Measurements from ENCODE around the gene HHAT.

HHAT gene

DNA sequence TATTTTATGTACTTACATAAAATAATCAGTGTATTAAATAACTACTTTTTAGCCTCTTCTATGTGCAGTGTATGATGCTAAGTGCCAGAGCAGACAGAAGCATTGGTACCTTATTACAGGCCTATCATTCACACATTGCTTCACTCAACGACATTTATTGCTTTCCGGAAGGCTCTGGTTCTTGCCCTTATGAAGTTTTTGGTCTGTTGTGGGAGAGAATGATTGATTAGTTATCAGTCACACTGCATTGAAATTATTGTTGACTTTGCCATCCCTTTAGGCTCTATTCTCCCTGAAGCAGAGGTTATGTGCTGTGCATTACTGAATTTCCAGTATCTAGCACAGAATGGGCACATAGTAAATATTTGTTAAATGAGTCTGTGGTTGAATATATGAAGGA lies 178.0 kb downstream of the HHAT start:
- Histone ChIP-seq H3K4me1 (ENCODE audit: insufficient read depth, low read length) (no peaks in the 10 kb centered on the region), H3K79me2 (ENCODE audit: insufficient read depth, low read length) (no peaks in the 10 kb centered on the region), H4K20me1 (ENCODE audit: insufficient read depth, low read length) (no peaks in the 10 kb centered on the region), H3K4me2 (ENCODE audit: insufficient read depth, low read length) (no peak overlapping the region), H3K9ac (ENCODE audit: low read depth, low read length) (no peak overlapping the region), H3K27me3 (ENCODE audit: insufficient read depth, low read length, poor library complexity) (no peaks in the 10 kb centered on the region), H2AFZ (ENCODE audit: low read depth, low read length) (no peak overlapping the region), H3K27ac (ENCODE audit: low read length) (no peak overlapping the region), H3K36me3 (ENCODE audit: insufficient read depth, low read length) (no peaks in the 10 kb centered on the region), H3K9me3 (ENCODE audit: insufficient read depth, low read length, severe bottlenecking) (no peaks in the 10 kb centered on the region), H3K4me3 (ENCODE audit: low read depth in 1 of 2, low read length in 2 of 2) (no peak overlapping the region)
- DNase-seq (no peak), ATAC-seq (ENCODE audit: insufficient read depth, low read depth) (no peak)
- TF ChIP-seq EZH2 (IDR thresholded peaks at IDR 0.05; ENCODE audit: borderline replicate concordance, low read depth, low read length, severe bottlenecking) = no peak
- TF ChIP-seq, protein P1, sequence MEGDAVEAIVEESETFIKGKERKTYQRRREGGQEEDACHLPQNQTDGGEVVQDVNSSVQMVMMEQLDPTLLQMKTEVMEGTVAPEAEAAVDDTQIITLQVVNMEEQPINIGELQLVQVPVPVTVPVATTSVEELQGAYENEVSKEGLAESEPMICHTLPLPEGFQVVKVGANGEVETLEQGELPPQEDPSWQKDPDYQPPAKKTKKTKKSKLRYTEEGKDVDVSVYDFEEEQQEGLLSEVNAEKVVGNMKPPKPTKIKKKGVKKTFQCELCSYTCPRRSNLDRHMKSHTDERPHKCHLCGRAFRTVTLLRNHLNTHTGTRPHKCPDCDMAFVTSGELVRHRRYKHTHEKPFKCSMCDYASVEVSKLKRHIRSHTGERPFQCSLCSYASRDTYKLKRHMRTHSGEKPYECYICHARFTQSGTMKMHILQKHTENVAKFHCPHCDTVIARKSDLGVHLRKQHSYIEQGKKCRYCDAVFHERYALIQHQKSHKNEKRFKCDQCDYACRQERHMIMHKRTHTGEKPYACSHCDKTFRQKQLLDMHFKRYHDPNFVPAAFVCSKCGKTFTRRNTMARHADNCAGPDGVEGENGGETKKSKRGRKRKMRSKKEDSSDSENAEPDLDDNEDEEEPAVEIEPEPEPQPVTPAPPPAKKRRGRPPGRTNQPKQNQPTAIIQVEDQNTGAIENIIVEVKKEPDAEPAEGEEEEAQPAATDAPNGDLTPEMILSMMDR (IDR thresholded peaks at IDR 0.05; ENCODE audit: borderline replicate concordance, extremely low read depth, low read length, poor library complexity, severe bottlenecking) = no peak

DNA sequence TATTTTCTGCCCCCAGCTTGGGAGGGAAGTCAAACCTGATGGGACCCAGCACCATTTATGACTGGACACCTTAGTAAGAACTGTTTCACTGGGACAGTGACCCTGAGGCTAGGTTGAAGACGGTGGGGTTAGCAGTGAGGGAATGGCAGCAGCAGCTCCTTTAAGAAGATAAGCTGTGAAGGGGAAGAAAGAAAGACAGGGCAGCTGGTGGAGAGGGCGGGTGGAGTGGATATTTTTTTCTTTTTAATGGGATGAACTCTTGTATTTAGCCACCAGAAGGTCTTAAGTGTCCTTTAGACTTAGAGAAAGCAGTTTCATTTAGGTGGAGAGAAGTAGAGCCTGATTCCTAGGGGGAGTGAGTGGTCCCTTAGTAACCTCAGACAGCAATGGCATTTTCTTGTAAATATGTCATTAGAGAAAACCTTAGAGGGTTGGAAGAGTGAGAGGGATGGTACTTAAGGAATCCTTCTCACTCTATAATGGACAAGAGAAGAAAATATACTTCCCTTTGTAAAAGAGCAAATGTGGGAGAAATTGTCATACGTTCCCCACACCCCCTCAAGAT lies 187.5 kb downstream of the HHAT start:
- H3K4me1 ChIP-seq (ENCODE audit: insufficient read depth, low read length) = no peaks in the 10 kb centered on the region
- no peak overlapping the region for H3K9ac ChIP-seq (ENCODE audit: low read depth, low read length)
- DNase-seq = no peak
- no peaks in the 10 kb centered on the region for H4K20me1 ChIP-seq (ENCODE audit: insufficient read depth, low read length)
- no peak overlapping the region for H3K4me2 ChIP-seq (ENCODE audit: insufficient read depth, low read length)
- H3K79me2 ChIP-seq (ENCODE audit: insufficient read depth, low read length) = no peaks in the 10 kb centered on the region
- H2AFZ ChIP-seq (ENCODE audit: low read depth, low read length) = no peak overlapping the region
- H3K4me3 ChIP-seq (ENCODE audit: low read depth in 1 of 2, low read length in 2 of 2) = no peak overlapping the region
- no peak for TF ChIP-seq EZH2 (IDR thresholded peaks at IDR 0.05; ENCODE audit: borderline replicate concordance, low read depth, low read length, severe bottlenecking)
- TF ChIP-seq, protein P1 (IDR thresholded peaks at IDR 0.05; ENCODE audit: borderline replicate concordance, extremely low read depth, low read length, poor library complexity, severe bottlenecking) = no peak
- no peak for ATAC-seq (ENCODE audit: insufficient read depth, low read depth)
- no peaks in the 10 kb centered on the region for H3K9me3 ChIP-seq (ENCODE audit: insufficient read depth, low read length, severe bottlenecking)
- no peaks in the 10 kb centered on the region for H3K36me3 ChIP-seq (ENCODE audit: insufficient read depth, low read length)
- no peak overlapping the region for H3K27ac ChIP-seq (ENCODE audit: low read length)
- no peaks in the 10 kb centered on the region for H3K27me3 ChIP-seq (ENCODE audit: insufficient read depth, low read length, poor library complexity)

DNA sequence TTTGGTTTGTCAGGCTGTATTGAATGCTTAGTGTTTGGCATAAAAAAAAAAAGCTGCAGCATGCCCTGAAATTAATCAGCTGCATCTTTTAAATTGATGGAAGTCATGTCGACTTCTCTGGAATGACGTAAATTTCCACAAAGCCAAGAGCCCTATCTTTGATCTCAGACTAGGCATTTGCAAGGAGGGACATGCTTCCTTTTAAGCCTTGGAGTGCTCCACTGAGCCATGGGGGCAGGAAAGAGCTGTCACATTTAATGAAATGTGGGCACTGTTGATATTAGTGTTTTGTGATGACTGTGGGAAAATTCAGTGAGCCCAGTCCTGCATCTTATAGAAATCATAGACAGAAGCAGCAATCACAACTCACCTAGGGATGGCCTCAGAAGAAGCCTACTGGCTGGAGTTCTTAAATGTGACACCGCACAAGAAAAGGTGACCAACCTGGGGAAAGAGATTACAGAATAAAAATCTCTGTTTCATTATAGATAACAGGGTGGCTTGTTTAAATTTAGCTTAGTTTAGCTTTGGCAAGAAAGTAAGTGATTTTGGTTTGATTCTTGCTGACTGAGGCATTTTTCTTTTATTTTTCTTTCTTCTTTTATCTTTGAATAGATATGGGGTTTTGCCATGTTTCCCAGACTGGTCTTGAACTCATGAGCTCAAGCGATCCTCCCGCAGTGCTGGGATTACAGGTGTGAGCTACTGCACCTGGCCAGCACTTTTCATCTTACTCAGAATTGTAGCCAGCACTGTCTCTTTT lies 188.2 kb downstream of the HHAT start:
- Histone ChIP-seq H3K27me3 (ENCODE audit: insufficient read depth, low read length, poor library complexity) (no peaks in the 10 kb centered on the region), H3K9ac (ENCODE audit: low read depth, low read length) (no peak overlapping the region), H3K27ac (ENCODE audit: low read length) (no peak overlapping the region), H3K4me3 (ENCODE audit: low read depth in 1 of 2, low read length in 2 of 2) (no peak overlapping the region), H2AFZ (ENCODE audit: low read depth, low read length) (no peak overlapping the region), H3K4me2 (ENCODE audit: insufficient read depth, low read length) (no peak overlapping the region), H3K4me1 (ENCODE audit: insufficient read depth, low read length) (no peaks in the 10 kb centered on the region), H3K36me3 (ENCODE audit: insufficient read depth, low read length) (no peaks in the 10 kb centered on the region), H3K79me2 (ENCODE audit: insufficient read depth, low read length) (no peaks in the 10 kb centered on the region), H4K20me1 (ENCODE audit: insufficient read depth, low read length) (no peaks in the 10 kb centered on the region), H3K9me3 (ENCODE audit: insufficient read depth, low read length, severe bottlenecking) (no peaks in the 10 kb centered on the region)
- no peak for DNase-seq
- no peak for ATAC-seq (ENCODE audit: insufficient read depth, low read depth)
- TF ChIP-seq, protein P1 (IDR thresholded peaks at IDR 0.05; ENCODE audit: borderline replicate concordance, extremely low read depth, low read length, poor library complexity, severe bottlenecking) = no peak
- no peak for TF ChIP-seq EZH2 (IDR thresholded peaks at IDR 0.05; ENCODE audit: borderline replicate concordance, low read depth, low read length, severe bottlenecking)
